ENCODE results near the gene CLUH. TPM values are rescaled to one million over a fixed set of nuclear protein-coding genes. Genes with fewer than 3 reads are reported as not detected.

CLUH gene
- total RNA-seq, 2 donors from 2014 or later = 55.5 to 61.8 TPM

DNA sequence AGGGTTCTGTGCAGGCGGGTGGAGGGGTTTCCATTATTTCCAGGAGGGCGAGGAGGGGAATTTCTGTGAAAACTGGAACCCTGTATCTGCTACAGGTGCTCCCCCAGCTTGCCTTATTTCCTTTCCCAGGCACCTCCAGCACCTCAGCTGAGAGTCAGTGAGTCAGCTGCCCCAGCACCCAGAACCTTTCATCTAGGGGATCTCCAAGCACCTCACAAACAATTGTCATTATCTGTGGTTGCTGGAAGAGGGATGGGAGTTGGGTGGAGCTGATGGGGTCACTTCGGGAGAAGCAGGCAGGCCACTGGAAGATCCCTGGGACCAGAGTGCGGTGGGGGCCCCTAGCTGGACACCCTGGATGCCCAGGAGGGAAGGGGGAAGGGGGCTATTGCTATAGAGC lies 10.0 kb upstream of the CLUH start:
- Histone ChIP-seq H3K9me3 (ENCODE audit: control insufficient read depth, low read length) (no peaks in the 10 kb centered on the region), H3K4me1 (ENCODE audit: control insufficient read depth, insufficient read depth, low read length) (peaks cover 13% of the 10 kb centered on the region), H3K4me3 (ENCODE audit: low read length) (no peak overlapping the region), H3K9ac (ENCODE audit: extremely low read depth, low read length, poor library complexity, severe bottlenecking) (no peak overlapping the region), H3K27me3 (ENCODE audit: control insufficient read depth, insufficient read depth, low read length, poor library complexity, severe bottlenecking) (peaks cover 10% of the 10 kb centered on the region), H3K27ac (ENCODE audit: low read depth, low read length) (no peak overlapping the region), H3K36me3 (ENCODE audit: control insufficient read depth, insufficient read depth, low read length) (no peaks in the 10 kb centered on the region)
- H3K27ac Mint-ChIP-seq = no peak overlapping the region
- no peak overlapping the region for H3K4me3 Mint-ChIP-seq
- peaks cover 2% of the 10 kb centered on the region for H3K27me3 Mint-ChIP-seq (ENCODE audit: insufficient read depth)
- H3K9me3 Mint-ChIP-seq = no peaks in the 10 kb centered on the region
- H3K36me3 Mint-ChIP-seq (ENCODE audit: low read depth) = peaks cover 2% of the 10 kb centered on the region
- TF ChIP-seq, protein P1, sequence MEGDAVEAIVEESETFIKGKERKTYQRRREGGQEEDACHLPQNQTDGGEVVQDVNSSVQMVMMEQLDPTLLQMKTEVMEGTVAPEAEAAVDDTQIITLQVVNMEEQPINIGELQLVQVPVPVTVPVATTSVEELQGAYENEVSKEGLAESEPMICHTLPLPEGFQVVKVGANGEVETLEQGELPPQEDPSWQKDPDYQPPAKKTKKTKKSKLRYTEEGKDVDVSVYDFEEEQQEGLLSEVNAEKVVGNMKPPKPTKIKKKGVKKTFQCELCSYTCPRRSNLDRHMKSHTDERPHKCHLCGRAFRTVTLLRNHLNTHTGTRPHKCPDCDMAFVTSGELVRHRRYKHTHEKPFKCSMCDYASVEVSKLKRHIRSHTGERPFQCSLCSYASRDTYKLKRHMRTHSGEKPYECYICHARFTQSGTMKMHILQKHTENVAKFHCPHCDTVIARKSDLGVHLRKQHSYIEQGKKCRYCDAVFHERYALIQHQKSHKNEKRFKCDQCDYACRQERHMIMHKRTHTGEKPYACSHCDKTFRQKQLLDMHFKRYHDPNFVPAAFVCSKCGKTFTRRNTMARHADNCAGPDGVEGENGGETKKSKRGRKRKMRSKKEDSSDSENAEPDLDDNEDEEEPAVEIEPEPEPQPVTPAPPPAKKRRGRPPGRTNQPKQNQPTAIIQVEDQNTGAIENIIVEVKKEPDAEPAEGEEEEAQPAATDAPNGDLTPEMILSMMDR (conservative IDR thresholded peaks at IDR 0.05) = no peak
- H3K4me1 Mint-ChIP-seq = peaks cover 23% of the 10 kb centered on the region
- peak; percentile 58 for DNase-seq
- WGBS, 2 experiments (ENCODE audit: insufficient coverage in 1 of 2, insufficient read length in 1 of 2) = 92 to 96% methylated on average over 3 to 4 of the region's 4 CpGs

DNA sequence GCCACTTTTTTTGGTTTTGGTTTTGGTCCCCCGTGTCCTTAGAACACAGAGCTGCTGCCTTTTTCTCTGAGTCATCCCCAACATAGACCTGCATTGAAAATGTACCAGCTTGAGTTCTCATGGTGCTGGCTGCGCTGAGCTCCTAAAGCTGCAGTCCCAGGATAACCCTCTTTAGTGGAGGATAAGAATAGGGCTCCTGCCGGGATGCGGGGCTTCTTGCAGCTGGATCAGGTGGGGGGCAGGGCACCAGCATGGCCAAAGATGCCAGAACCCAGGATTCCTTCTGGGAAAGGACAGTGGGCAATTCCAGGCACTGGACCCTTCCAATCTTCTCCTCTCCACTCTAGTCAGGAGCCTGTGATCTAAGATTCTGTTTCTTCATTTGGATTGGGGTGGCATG lies 8.3 kb upstream of the CLUH start:
- Mint-ChIP-seq H3K4me3 (no peak overlapping the region), H3K36me3 (ENCODE audit: low read depth) (no peaks in the 10 kb centered on the region), H3K9me3 (no peaks in the 10 kb centered on the region), H3K27ac (no peak overlapping the region), H3K4me1 (peaks cover 23% of the 10 kb centered on the region), H3K27me3 (ENCODE audit: insufficient read depth) (no peaks in the 10 kb centered on the region)
- WGBS, 2 experiments (ENCODE audit: insufficient coverage in 1 of 2, insufficient read length in 1 of 2) = 58 to 60% methylated on average over 3 to 4 of the region's 4 CpGs
- H3K9ac ChIP-seq (ENCODE audit: extremely low read depth, low read length, poor library complexity, severe bottlenecking) = no peak overlapping the region
- no peak overlapping the region for H3K27ac ChIP-seq (ENCODE audit: low read depth, low read length)
- peaks cover 13% of the 10 kb centered on the region for H3K4me1 ChIP-seq (ENCODE audit: control insufficient read depth, insufficient read depth, low read length)
- no peaks in the 10 kb centered on the region for H3K9me3 ChIP-seq (ENCODE audit: control insufficient read depth, low read length)
- H3K27me3 ChIP-seq (ENCODE audit: control insufficient read depth, insufficient read depth, low read length, poor library complexity, severe bottlenecking) = peaks cover 2% of the 10 kb centered on the region
- no peaks in the 10 kb centered on the region for H3K36me3 ChIP-seq (ENCODE audit: control insufficient read depth, insufficient read depth, low read length)
- no peak overlapping the region for H3K4me3 ChIP-seq (ENCODE audit: low read length)
- TF ChIP-seq, protein P1 (conservative IDR thresholded peaks at IDR 0.05) = no peak
- no peak for DNase-seq

DNA sequence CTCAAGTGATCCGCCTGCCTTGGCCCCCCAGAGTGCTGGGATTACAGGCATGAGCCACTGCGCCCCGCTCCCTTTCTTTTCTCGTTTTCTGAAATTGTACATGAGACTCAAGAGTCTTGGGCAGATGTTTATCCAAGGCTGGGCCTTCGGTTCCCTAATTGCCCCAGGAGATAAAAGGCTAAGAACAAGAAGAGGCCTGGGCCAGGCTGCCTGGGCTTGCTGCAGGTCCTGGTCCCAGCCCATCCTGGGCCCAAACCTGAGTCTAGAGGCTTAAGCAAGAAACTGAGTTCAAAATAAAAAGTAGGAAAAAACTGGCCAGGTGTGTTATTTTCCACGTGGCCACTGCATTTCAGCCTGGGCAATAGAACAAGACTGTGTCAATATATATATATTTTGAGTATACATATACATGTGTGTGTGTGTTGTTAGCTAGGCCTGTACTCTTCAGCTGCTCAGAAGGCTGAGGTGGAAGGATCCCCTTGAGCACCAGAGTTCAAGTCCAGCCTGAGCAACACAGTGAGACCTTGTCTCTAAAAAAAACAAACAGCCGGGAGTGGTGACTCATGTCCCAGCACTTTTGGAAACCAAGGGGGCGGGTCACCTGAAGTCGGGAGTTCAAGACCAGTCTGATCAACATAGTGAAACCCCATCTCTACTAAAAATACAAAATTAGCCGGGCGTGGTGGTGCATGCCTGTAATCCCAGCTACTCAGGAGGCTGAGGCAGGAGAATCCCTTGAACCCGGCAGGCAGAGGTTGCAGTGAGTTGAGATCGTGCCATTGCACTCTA lies 6.8 kb upstream of the CLUH start:
- no peaks in the 10 kb centered on the region for H3K27me3 Mint-ChIP-seq (ENCODE audit: insufficient read depth)
- Histone ChIP-seq H3K4me3 (ENCODE audit: low read length) (no peak overlapping the region), H3K4me1 (ENCODE audit: control insufficient read depth, insufficient read depth, low read length) (peaks cover 9% of the 10 kb centered on the region), H3K9ac (ENCODE audit: extremely low read depth, low read length, poor library complexity, severe bottlenecking) (no peak overlapping the region), H3K9me3 (ENCODE audit: control insufficient read depth, low read length) (no peaks in the 10 kb centered on the region), H3K27ac (ENCODE audit: low read depth, low read length) (no peak overlapping the region), H3K36me3 (ENCODE audit: control insufficient read depth, insufficient read depth, low read length) (no peaks in the 10 kb centered on the region), H3K27me3 (ENCODE audit: control insufficient read depth, insufficient read depth, low read length, poor library complexity, severe bottlenecking) (no peaks in the 10 kb centered on the region)
- H3K36me3 Mint-ChIP-seq (ENCODE audit: low read depth) = no peaks in the 10 kb centered on the region
- H3K27ac Mint-ChIP-seq = no peak overlapping the region
- peak; percentile 49 for DNase-seq
- WGBS, 2 experiments (ENCODE audit: insufficient coverage in 1 of 2, insufficient read length in 1 of 2) = 82 to 85% methylated on average over 7 to 13 of the region's 13 CpGs
- H3K9me3 Mint-ChIP-seq = no peaks in the 10 kb centered on the region
- TF ChIP-seq, protein P1 (conservative IDR thresholded peaks at IDR 0.05) = no peak
- peaks cover 22% of the 10 kb centered on the region for H3K4me1 Mint-ChIP-seq
- no peak overlapping the region for H3K4me3 Mint-ChIP-seq

Data from endodermal cell (in vitro differentiated cells).